ENCODE results near the gene CMPK1. TPM values are rescaled to one million over a fixed set of nuclear protein-coding genes. Genes with fewer than 3 reads are reported as not detected.
A peak's percentile ranks its signal among the peaks of the same experiment; 100 is the strongest.

The CMPK1 gene
- total and polyA plus RNA-seq, 2 of the 8 experiments (the other 6 are each of a cell fraction or from before 2014, with no cell fraction given): 6.0 to 36.9 TPM

GRCh38 chr1:47323599-47324031 lies 10.0 kb upstream of the CMPK1 start:
- 71% methylated on average over 1 of the region's 1 CpG; no CpG with 5 or more reads in 1 of the 2 experiments for WGBS, 2 experiments (ENCODE audit: extremely low coverage in 1 of 2, insufficient coverage in 1 of 2, insufficient read length in 1 of 2, insufficient replicate concordance in 2 of 2, low coverage in 1 of 2, low lambda C conversion rate in 2 of 2, missing lambda C conversion rate in 1 of 2)
- FAIRE-seq: no peak
- 0 out of 2 replicates have a peak overlapping the region, but pooled peaks have one; percentile 29 for H2AFZ ChIP-seq (ENCODE audit: low read length)
- TF ChIP-seq KDM1A (IDR thresholded peaks at IDR 0.05; ENCODE audit: borderline replicate concordance, low read length) (no peak), CHD1 (IDR thresholded peaks at IDR 0.05; ENCODE audit: low read depth, low read length) (no peak), KDM4A (IDR thresholded peaks at IDR 0.05; ENCODE audit: low read depth, low read length, severe bottlenecking) (no peak), RNF2 (IDR thresholded peaks at IDR 0.05; ENCODE audit: borderline replicate concordance, low read depth, low read length, missing control alignments, poor library complexity, severe bottlenecking) (no peak), HDAC2 (IDR thresholded peaks at IDR 0.05; ENCODE audit: borderline replicate concordance in 1 of 2, low read depth in 2 of 2, low read length in 2 of 2) (no peak), PHF8 (conservative IDR thresholded peaks at IDR 0.05; ENCODE audit: low read depth, low read length) (no peak), TBP (IDR thresholded peaks at IDR 0.05; ENCODE audit: low read depth, low read length) (no peak), SUZ12 (IDR thresholded peaks at IDR 0.05; ENCODE audit: low read length) (no peak), NANOG (IDR thresholded peaks at IDR 0.05; ENCODE audit: insufficient read depth, low read depth, low read length, poor library complexity, severe bottlenecking) (no peak), HDAC6 (IDR thresholded peaks at IDR 0.05; ENCODE audit: low read depth, low read length) (no peak), JUND (IDR thresholded peaks at IDR 0.05; ENCODE audit: low read length) (no peak)
- TF ChIP-seq, protein P1, sequence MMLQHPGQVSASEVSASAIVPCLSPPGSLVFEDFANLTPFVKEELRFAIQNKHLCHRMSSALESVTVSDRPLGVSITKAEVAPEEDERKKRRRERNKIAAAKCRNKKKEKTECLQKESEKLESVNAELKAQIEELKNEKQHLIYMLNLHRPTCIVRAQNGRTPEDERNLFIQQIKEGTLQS (IDR thresholded peaks at IDR 0.05; ENCODE audit: insufficient read depth, low read depth, low read length): no peak

More at GRCh38 chr1:47323599-47324031, 10.0 kb upstream of the CMPK1 start:
- Histone ChIP-seq H4K20me1 (replicated peaks in 1 of 2; ENCODE audit: control insufficient read depth in 1 of 2, insufficient read depth in 2 of 2, low read length in 2 of 2) (no peaks in the 10 kb centered on the region), H4K5ac (ENCODE audit: insufficient read length, low read depth, low read length) (no peak overlapping the region), H3K79me2 (ENCODE audit: control insufficient read depth in 1 of 2, insufficient read depth in 2 of 2, low read length in 2 of 2) (no peaks in the 10 kb centered on the region), H3K9ac (replicated peaks in 1 of 4; ENCODE audit: extremely low read depth in 1 of 4, low read depth in 3 of 4, low read length in 3 of 4) (no peak overlapping the region), H3K18ac (ENCODE audit: extremely low read depth, low read length) (no peak overlapping the region), H2BK20ac (ENCODE audit: low read length) (no peak overlapping the region), H3K23ac (ENCODE audit: insufficient read length) (no peak overlapping the region), H3K4me1 (replicated peaks in 1 of 4; ENCODE audit: control insufficient read depth in 3 of 4, insufficient read depth in 4 of 4, low read length in 3 of 4) (no peaks in the 10 kb centered on the region), H4K91ac (replicated peaks; ENCODE audit: insufficient read length, low read length) (no peak overlapping the region), H3K56ac (replicated peaks; ENCODE audit: insufficient read length, low read depth, low read length) (no peak overlapping the region), H3K14ac (ENCODE audit: insufficient read length) (no peak overlapping the region), H4K8ac (ENCODE audit: extremely low read depth, insufficient read depth, low read length) (no peak overlapping the region), H3K27ac (ENCODE audit: low read depth, low read length) (no peak overlapping the region), H3K23me2 (ENCODE audit: low read depth, low read length) (no peaks in the 10 kb centered on the region), H2BK5ac (ENCODE audit: low read depth, low read length) (no peak overlapping the region), H3K4ac (replicated peaks; ENCODE audit: insufficient read length, low read depth, low read length) (no peak overlapping the region), H3K36me3 (ENCODE audit: control insufficient read depth in 2 of 4, insufficient read depth in 4 of 4, low read length in 3 of 4) (no peaks in the 10 kb centered on the region), H2AK5ac (ENCODE audit: low read depth, low read length) (no peak overlapping the region), H2BK15ac (ENCODE audit: low read length) (no peak overlapping the region), H3K9me3 (ENCODE audit: insufficient read depth in 2 of 2, low read depth in 1 of 2, low read length in 1 of 2) (no peaks in the 10 kb centered on the region), H3K4me3 (ENCODE audit: extremely low read depth in 1 of 4, insufficient read depth in 2 of 4, low read depth in 3 of 4, low read length in 4 of 4) (no peak overlapping the region), H3K4me2 (ENCODE audit: insufficient read depth in 1 of 2, low read depth in 2 of 2, low read length in 2 of 2) (no peak overlapping the region), H3K27me3 (replicated peaks in 1 of 4; ENCODE audit: control insufficient read depth in 3 of 4, extremely low read depth in 1 of 4, insufficient read depth in 3 of 4, low read length in 3 of 4) (no peaks in the 10 kb centered on the region), H2BK120ac (replicated peaks; ENCODE audit: low read depth, low read length) (no peak overlapping the region), H3K79me1 (ENCODE audit: low read depth, low read length) (no peaks in the 10 kb centered on the region), H2BK12ac (ENCODE audit: low read depth, low read length) (no peak overlapping the region)
- DNase-seq (ENCODE audit: low read depth in 1 of 2, low spot score in 2 of 2): no peak
- ChIA-PET CTCF (ENCODE audit: partially characterized antibody) (interaction anchor here (0.6 to 1.4 kb wide), 8 partner anchors 8 to 132 kb away, joined by 3 to 5 read pairs (median 4); partner anchors contain the start of gene CMPK1), POLR2A (ENCODE audit: partially characterized antibody) (interaction anchor here (0.6 to 2.8 kb wide), 3 partner anchors 8 to 11 kb away, joined by 3 to 7 read pairs (median 5); partner anchors contain the start of genes CMPK1 and STIL)
